ENCODE results near the gene PSMA5.
"Not testable (repeated sequence)": the region's sequence is repeated elsewhere in the genome, so short reads cannot be mapped to it uniquely, and the experiment has no call there.

PSMA5 gene

DNA sequence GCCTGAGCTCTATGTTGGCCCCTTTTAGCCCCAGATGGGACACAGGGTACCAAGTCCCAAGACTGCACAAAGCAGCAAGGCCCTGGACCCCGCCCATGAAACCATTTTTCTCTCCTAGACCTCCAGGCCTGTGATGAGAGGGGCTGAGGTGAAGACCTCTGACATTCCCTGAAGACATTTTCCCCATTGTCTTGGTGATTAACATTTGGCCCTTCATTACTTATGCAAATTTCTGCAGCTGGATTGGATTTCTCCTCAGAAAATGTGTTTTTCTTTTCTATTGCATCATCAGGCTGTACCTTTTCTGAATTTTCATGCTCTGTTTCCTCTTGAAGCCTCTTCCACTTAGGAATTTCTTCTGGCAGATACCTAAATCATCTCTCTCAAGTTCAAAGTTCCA lies 8.2 kb upstream of the PSMA5 start:
- in situ Hi-C loops (cut with MboI; ENCODE audit: low sequenced_read_pairs), result no loop called here

DNA sequence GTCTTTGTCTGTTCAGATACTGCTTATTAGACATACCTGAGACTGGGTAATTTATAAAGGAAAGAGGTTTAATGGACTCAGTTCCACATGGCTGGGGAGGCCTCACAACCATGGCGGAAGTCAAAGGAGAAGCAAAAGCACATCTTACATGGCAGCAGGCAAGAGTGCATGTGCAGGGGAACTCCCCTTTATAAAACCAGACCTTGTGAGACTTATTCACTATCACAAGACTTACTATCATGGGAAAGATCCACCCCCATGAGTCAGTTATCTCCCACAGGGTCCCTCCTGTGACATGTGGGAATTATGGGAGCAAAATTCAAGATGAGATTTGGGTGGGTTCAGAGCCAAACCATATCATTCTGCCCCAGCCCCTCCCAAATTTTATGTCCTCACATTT lies 7.1 kb upstream of the PSMA5 start:
- in situ Hi-C loops (cut with MboI; ENCODE audit: low sequenced_read_pairs), result no loop called here

DNA sequence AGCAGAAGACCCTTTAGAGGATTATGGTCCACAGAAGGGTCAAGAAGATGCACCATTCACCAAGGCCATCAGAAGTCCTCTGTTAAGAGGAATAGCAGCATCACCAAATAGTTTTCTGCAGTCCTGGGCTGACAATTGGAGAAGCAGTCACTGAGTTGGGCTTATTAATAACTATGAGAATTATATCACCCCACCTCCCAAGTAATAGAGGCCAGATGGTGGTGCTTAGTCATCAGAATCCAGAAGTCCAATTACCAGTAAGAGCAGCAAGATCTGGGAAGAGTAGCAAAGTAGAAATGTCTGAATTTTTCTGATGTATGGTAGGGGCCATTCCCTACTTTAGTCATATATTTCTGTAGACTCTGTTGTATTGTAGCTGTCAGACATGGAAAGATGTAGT lies 6.1 kb upstream of the PSMA5 start:
- in situ Hi-C loops (cut with MboI; ENCODE audit: low sequenced_read_pairs), result no loop called here

DNA sequence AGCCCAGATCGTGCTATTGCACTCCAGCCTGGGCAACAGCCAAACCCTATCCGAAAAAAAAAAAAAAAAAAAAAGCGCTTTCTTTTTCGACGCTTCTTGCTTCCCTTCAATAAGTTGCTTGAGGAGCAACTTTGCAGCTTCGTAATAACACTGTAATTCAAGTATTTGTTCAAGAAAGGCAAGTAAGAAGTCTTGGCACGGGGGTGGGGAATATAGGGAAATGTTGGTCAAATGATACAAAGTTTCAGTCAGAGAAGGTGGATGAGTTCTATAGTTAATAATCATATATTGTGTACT lies 871 bp upstream of the PSMA5 start:
- in situ Hi-C loops (cut with MboI; ENCODE audit: low sequenced_read_pairs), result no loop called here

DNA sequence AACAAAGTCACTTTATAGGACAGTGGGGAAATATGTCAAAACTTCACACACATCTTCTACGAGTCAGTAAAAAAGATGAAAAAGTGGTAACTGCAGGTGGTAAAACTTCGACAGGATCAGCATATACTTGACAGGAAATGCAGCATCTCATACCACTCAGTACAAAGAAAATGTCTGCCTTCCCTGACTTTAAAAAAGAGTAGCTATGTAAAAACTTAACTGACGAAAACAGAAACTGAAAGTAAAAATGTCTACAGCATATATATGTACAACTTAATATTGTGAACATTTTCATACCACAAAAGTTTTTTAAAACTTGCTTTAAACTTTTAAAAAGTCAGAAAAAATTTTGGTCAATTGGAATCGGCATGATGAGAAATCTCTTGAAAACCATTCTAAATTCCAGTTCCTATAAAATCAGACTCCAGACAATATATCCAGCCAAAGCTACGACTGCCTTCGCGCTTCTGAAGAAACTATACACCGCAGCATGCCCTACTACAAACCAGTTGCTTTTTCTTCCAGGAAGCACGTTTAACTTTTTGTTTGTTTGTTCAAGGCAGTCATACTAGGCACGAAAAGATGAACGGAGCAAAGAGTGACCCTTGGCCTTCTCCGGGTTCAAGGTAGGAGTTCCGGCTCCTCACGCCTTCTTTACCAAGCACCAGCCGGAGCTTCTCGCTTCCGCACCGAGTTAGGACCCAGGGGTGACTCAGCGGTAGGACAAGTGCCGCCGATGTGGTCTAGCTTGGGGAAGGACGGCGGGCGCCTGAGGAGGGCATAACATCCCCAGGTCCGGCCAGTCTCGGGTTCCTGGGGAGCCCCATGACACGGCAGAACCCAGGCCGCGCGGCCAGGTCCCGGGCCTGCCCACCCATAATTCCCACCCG lies 612 bp downstream of the PSMA5 start:
- in situ Hi-C loops (cut with MboI; ENCODE audit: low sequenced_read_pairs), result no loop called here

DNA sequence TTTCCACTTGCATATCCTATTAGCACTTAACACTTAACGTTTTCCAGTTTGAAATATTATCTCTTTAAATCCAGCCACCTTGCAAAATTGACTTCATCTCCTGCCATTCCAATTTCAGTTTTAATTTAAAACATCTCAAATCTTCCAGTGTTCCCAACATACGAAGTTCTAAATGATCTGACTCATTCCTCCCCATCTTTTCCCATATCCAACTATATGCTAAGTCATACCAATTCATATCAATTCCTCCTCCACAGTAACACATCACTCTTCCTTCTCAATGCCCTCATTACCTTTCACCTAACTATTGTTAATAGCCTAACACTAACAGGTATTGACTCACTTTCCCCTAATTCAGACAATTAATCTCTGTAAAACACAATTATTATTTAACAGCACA lies 2.8 kb downstream of the PSMA5 start:
- in situ Hi-C loops (cut with MboI; ENCODE audit: low sequenced_read_pairs), result no loop called here

DNA sequence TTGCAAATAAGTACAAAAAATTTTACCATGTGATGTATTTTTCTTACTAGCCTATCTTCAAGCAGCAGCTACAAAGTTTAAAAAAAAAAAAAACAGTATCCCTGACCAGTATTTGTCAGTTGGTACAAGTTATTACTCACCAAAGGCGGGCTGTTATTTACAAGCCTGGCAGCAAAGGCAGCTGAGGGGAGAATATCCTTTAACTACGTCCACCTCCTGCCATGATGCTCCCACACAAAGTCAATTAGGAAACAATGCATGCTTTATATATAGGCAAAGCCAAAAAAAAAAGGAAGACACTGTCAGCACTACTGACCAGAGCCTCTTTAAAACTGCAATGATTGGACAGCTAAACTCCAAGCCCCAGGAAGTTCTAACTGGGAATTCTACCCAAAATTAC lies 13.7 kb downstream of the PSMA5 start:
- in situ Hi-C loops (cut with MboI; ENCODE audit: low sequenced_read_pairs), result no loop called here

DNA sequence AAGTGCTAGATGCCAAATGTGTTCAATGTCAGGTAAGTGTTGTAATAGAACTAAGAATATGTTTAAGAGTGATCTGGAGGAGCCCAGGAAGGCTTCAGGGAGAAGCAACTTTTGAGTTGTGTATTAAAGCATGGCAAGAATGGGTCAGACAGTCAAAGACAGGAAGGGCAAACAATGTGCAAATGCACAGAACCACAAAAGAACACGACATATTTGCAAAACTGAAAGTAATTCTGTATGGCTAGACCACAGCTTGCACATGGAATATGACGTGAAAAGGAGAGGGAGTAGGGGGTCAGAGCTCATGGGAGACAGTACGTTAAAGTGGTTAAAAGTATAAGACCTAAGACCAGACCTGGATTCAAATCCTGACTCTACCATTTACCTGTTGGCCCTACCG lies 21.4 kb downstream of the PSMA5 start:
- in situ Hi-C loops (cut with MboI; ENCODE audit: low sequenced_read_pairs), result loop anchor here (5.0 to 10.0 kb wide), 2 partner anchors 128 to 130 kb away; partner anchors contain the start of gene GPR61

DNA sequence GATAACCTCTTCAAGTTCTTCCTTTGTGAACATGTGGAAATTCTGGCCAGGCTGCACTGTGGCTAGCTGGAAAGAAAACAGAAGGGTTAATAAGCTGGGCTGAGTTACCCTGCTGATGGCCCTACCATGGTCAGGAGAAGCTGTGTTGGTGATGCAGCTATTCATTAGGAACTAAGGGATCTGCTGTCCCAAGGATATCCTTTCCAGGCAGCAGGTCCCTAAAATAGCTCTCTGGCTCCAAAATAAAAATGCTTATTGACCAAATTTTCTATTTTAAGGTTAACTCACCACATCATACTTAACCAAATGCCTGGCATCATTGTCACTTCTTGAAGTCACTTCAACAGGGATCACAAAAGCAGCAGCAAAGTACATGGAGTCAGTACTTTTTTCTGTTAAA lies 24.2 kb downstream of the PSMA5 start:
- in situ Hi-C loops (cut with MboI; ENCODE audit: low sequenced_read_pairs), result loop anchor here (5.0 to 10.0 kb wide), 2 partner anchors 125 to 133 kb away; partner anchors contain the start of gene GPR61

DNA sequence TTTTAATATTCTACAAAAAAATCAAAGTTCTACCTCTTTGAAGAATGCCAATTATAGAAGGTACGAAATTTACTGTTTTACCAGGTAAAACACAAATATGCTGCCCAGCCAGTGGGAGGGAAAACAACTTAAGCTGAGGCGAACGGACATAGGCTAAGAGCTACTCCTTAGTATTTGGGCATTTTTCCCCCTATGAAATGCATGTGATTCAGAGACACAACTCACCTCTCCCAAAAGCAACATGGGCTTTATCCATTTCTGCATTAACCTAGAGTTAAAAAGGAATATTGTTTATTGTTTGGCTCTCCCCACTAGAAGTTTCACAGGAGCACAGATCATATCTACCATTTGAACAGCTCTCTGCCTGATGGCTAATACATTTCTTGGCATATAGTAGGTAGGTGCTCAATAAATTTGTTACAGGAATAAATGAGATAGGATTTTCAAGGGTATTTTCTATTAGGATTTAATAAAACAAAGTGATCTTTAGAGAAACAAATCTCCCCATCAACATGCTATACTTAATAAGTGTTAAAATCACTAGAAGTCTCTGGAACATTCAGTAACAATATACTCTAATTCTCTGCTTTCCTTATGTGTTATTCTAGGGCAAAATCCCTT lies 26.1 kb downstream of the PSMA5 start:
- in situ Hi-C loops (cut with MboI; ENCODE audit: low sequenced_read_pairs), result loop anchor here (5.0 to 10.0 kb wide), 2 partner anchors 123 to 135 kb away; partner anchors contain the start of gene GPR61

DNA sequence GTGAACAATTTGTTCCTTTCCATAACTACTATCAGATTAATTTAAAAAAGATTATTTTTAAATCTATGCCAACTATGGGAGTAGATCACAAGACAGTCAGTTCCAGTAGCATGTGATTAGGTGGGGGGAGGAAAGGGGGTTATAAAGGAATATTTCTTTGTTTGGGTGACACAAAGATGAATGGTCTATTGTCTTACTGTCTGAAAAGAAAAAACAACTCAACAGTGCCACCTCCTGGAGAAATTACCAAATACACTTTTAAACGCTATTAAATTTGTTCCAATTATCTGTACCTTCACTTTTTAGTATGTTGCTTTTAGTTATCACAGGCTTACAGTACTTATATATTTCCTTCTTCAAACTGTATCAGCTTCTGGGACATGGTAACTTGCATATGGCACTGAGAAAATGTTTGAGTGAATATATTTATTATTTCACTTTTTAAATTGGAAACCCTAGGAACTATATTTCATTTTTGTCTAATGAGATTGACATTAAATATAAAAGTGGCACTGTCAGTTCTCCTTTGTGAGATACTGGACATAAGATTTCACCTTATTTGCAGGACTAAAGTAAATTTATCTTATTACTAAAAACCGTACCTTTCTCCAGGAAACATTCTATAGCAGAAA lies 26.8 kb downstream of the PSMA5 start:
- in situ Hi-C loops (cut with MboI; ENCODE audit: low sequenced_read_pairs), result no loop called here

DNA sequence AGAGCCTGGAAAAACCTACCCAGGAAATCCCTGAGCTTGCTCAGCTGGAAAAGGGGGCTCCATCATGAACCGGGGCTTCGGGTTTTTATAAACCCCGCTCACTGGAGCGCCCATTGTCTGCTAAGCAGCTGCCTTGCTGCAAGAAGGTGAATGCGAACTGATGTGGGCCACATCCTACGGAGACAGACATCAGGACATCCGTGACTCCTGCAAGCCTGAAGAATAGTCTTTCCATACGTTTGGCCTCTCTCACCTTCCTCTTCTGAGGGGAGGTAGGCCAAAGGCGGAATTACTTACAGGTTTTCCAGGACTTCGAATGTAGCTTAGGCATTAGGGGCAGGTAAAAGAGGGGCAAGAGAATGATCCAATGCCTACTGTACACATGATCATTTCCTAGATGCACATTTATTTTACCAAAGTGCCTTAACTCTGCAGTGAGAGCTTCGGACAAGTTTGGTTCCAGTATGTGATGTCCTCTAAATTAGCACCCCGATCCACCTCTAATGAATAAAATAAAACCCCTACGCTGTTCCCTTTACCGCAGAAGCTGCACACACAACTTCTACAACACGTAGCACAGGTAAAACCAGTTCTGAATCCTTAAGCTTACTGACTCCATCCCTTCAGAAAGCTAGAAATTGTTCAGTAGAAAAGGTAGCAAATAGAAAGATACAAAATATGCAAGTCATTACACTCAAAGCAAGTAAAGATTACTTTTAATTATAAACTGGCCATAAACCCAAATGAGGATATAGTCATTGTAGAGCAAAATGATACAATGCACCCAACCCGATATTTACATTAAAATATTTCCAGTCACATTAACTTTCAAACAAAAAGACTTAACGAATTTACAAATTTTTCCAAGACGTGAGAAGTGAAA lies 27.7 kb downstream of the PSMA5 start:
- in situ Hi-C loops (cut with MboI; ENCODE audit: low sequenced_read_pairs), result no loop called here

DNA sequence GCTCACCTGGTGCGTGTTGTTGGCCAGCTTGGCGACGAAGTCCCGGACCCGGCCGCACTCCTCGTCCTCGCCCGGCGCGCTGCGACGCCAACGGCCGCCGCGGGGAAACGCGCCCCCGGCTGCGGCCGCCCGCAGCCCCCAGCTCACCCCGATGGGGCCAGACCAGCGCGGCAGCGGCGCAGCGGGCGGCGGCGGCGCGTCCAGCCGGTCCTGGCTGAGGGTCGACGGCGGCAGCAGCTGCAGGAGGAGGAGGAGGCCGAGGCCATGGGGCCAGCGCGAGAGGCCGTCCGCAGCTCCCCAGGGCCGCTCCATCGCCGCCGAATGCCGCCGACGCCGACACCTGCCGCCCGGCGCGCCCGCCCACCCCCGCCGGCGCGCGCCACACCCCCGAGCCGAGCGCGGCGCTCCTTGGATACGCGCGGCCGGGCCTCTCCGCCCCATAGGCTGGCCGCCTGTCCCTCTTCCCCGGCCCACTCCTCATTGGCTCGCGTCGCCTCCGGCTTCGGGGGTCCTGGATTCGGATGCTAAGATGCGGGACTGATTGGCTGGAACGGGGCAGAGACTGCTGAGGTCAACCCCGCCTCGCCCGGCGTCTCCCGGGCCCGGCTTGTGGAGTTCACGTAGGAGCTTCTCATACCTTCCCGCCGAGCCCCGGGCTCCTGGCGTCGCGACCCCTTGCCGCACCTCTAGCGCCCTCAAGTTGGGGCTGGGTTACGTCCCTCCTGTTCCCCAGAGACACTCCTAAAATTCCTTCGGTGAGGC lies 28.5 kb downstream of the PSMA5 start, which contains the start of gene SORT1:
Gene SORT1 (minus strand): TSS at position 338 of the 762 bp plus-strand sequence. CDS start 26 bp downstream, at position 312.
- in situ Hi-C loops (cut with MboI; ENCODE audit: low sequenced_read_pairs), result no loop called here

DNA sequence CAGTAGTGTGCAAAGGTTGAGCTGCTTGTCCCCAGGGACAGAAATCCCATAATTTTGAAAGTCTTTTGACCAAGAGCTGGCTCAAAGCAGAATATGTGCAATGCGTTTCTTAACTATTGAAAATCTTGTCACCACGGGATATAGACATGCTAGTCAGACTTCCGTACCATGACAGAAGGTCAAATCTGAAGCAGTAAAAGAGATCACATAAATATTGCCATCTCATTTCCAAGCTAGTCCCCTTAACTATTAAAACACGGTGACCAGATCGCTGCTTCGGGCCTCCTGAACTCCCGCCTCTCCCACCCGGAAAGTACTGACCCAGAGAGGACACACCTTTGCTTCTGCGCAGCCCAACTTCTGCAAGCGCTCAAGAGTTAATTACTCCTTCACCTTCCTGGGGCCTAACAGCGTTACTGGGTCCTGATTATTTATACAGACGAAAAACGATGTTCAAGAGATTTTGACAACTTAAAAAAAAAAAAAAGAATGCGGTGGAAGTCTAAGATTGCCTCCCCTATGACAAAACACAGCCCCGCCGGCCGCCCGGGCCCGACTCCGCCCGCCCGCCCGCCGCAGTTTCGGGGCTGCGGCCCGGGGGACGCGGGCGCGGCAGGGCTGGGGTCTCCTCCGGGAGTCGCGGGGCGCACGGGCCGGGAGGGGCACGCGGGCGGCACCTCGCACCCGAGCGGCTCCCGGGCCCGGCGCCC lies 29.2 kb downstream of the PSMA5 start:
- in situ Hi-C loops (cut with MboI; ENCODE audit: low sequenced_read_pairs), result no loop called here

DNA sequence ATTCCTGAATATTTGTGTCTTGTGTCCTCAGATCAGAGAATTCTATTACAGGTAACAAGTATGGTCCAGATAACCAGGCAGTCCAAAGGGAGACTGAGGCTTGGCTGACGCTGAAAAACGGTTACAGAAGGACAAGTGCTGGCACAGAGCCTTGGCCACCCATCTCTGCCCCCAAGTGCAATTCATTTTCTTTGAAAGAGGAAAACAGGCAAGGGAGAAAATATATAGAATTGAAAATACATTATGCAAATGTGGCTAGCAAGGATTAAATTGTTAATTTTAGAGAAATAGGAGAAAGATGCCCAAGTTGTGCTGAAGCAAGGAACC lies 29.8 kb downstream of the PSMA5 start:
- in situ Hi-C loops (cut with MboI; ENCODE audit: low sequenced_read_pairs), result no loop called here

DNA sequence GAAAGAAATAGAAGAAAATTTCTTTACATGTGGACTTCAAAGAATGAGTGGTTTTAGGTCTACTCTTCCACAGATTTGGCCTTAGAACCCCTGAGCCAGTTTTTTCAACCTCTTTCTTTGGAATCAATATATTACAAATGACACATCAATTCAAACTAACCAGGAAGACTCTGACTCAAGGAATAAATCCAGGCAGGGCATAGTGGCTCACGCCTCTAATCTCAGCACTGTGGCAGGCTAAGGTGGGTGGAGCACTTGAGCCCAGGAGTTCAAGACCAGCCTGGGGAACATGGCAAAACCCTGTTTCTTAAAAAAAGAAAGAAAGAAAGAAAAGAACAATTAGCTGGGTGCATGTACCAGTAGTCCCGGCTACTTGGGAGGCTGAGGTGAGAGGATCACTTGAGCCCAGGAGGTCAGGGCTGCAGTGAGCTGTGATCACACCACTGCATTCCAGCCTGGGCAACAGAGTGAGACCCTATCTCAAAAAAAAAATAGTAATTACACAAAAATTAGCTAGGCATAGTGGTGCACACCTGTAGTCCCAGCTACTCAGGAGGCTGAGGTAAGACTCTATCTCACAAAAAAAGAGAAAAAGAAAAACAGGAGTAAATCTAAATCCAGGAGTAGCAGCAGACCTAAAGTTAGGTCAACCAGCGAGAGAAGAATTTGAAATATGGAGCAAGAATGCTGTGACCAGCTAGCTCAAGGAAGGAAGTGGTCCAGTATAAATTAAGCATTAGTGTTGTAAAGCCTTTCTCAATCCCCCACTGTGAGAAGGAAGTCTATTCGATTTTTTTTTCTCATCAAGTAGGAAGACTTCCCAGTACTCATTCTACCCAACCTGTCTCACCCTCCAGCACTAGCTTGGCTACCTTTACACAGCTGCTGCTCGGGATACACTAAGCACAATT lies 30.4 kb downstream of the PSMA5 start:
- in situ Hi-C loops (cut with MboI; ENCODE audit: low sequenced_read_pairs), result no loop called here

DNA sequence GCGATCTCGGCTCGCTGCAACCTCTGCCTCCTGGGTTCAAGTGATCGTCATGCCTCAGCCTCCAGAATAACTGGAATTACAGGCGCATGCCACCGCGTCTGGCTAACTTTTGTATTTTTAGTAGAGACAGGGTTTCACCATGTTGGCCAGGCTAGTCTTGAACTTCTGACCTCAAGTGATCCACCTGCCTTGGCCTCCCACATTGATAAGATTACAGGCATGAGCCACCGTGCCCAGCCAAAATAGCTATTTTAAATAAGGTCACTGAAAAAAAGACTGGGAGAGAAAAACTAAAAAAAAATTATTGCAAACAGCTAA lies 31.0 kb downstream of the PSMA5 start:
- in situ Hi-C loops (cut with MboI; ENCODE audit: low sequenced_read_pairs), result not testable (repeated sequence)

DNA sequence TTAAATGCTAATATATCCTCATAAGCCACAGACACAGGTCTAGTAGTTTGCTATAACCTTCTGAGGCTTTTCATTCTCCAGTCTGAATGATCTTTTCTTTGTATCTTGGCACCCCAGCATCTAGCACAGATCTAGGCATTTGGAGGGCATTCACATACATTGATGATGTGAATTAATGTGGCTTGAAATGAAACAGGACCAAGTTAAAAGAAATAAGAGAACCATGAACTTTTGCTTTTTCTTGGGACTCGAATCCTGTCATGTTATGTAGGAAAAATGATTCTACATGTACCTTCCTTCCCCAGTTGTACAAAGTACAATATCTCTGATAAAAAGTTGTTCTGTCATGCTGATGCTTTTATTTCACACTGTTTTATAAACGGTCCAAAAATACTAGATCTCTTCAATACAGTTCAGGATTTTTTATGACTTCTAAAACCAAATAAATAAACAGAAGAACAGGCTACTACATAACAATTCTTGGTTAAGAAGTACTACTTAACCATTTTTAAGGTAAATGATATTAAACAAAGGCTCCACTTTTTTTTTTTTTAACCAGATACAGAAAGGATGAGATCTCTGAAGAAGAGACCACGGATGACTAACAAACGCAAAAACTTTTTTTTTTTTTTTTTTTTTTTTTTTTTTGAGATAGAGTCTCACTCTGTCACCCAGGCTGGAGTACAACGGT lies 31.5 kb downstream of the PSMA5 start:
- in situ Hi-C loops (cut with MboI; ENCODE audit: low sequenced_read_pairs), result no loop called here
